Gastroesophageal sphincter (tissue), 4 donors: ENCODE measurements around the gene FBXW2. TPM values are rescaled to one million over a fixed set of nuclear protein-coding genes. Genes with fewer than 3 reads are reported as not detected.

Experiments used
- ATAC-seq: fragments of 150-250 bp; one replicate; pipeline ENCODE4 v1.9.1; 2016; ENCODE audit warnings: mild to moderate bottlenecking, moderate library complexity
- H3K27ac ChIP-seq, 4 donors: fragments of 200-600 bp; sonication (generic) in 3 of 4; 1 replicate in 3 of 4; 2 replicates in 1 of 4; pipeline ENCODE4 v1.5.1; 2016 to 2019
- H3K27me3 ChIP-seq: fragments of 200-600 bp; sonication (generic); one replicate; pipeline ENCODE4 v1.5.1; 2019
- H3K36me3 ChIP-seq, 2 donors: fragments of 200-600 bp; sonication (generic); one replicate each; pipeline ENCODE4 v1.5.1; 2019; ENCODE audit warnings: control low read depth in 1 of 2
- H3K4me1 ChIP-seq, 3 donors: fragments of 200-600 bp; sonication (generic); 1 replicate in 2 of 3; 2 replicates in 1 of 3; pipeline ENCODE4 v1.5.1; 2016 to 2019; ENCODE audit warnings: control low read depth in 2 of 3
- H3K4me3 ChIP-seq, 2 donors: fragments of 200-600 bp; sonication (generic); one replicate each; pipeline ENCODE4 v1.5.1; 2019; ENCODE audit warnings: mild to moderate bottlenecking in 1 of 2, moderate library complexity in 1 of 2
- H3K9me3 ChIP-seq, 3 donors: fragments of 200-600 bp; sonication (generic); one replicate each; pipeline ENCODE4 v1.5.1; 2017 to 2019; ENCODE audit warnings: control low read depth in 2 of 3
- CTCF ChIP-seq, 4 experiments: fragments of 200-600 bp in 2 of 4; fragments of 450-650 bp in 2 of 4; sonication (generic) in 1 of 4; IDR thresholded peaks; one replicate each; pipeline ENCODE4 v1.5.1; 2017 to 2019; ENCODE audit warnings: antibody characterized with exemption in 4 of 4, mild to moderate bottlenecking in 2 of 4, moderate library complexity in 2 of 4
- EP300 ChIP-seq: sonication (generic); formaldehyde crosslinking; IDR thresholded peaks from one replicate; pipeline ENCODE4 v1.6.1; 2017; ENCODE audit warnings: antibody characterized with exemption, mild to moderate bottlenecking
- POLR2A ChIP-seq, 2 donors: fragments of 450-650 bp; IDR thresholded peaks; one replicate each; pipeline ENCODE4 v1.6.1; 2017; ENCODE audit warnings: antibody characterized with exemption in 2 of 2, mild to moderate bottlenecking in 2 of 2, moderate library complexity in 1 of 2
- POLR2AphosphoS5 ChIP-seq: sonication (generic); formaldehyde crosslinking; IDR thresholded peaks from one replicate; pipeline ENCODE4 v1.6.1; 2017; ENCODE audit warnings: antibody characterized with exemption
- WGBS, 2 donors: methylation state at CpG; one replicate each; pipeline ENCODE4 v1.1.5; 2018; ENCODE audit warnings: low coverage in 1 of 2; 5-methylcytosine and 5-hydroxymethylcytosine counted together
- total RNA-seq, 4 donors: library from RNA; depleted of rRNA; stranded (reverse); fragments of >200 nt; gene quantifications; one replicate each; pipeline ENCODE4 v1.1.0, GENCODE V29; 2016

FBXW2 gene
- total RNA-seq, 4 donors from 2014 or later = 41.8 to 57.1 (median 50.0) TPM

GRCh38 chr9:120741701-120742100, 51.5 kb downstream of the FBXW2 start:
- H3K36me3 ChIP-seq = no peaks in the 10 kb centered on the region
- H3K27ac ChIP-seq = no peak overlapping the region
- H3K4me1 ChIP-seq = no peaks in the 10 kb centered on the region
- H3K4me3 ChIP-seq = no peak overlapping the region
- ATAC-seq = no peak
- TF ChIP-seq POLR2A (IDR thresholded peaks at IDR 0.05) (no peak), POLR2AphosphoS5 (no peak), CTCF (IDR thresholded peaks at IDR 0.05) (no peak), EP300 (no peak)
- WGBS, 2 donors = 100% methylated on average over 1 of the region's 1 CpG
- H3K27me3 ChIP-seq = no peaks in the 10 kb centered on the region
- H3K9me3 ChIP-seq = no peaks in the 10 kb centered on the region

DNA sequence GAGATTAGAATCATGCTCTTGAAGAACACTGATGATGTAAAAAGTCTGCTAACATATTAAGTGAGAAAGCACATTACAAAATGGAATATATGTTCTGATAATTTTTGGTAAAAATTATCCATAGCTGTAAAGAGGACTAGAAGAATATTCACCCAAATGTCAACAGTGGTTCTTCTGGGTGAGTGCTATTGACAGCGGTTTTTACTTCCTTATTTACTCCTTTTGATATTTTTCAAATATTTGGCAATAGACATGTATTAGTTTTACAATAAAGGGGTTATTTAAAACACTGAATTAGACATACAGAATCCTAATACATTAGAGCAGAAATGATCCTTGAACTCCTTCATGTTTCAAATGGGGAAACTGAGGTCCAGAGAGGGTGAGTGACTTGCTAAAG, 52.0 kb downstream of the FBXW2 start:
- TF ChIP-seq EP300 (no peak), POLR2A (IDR thresholded peaks at IDR 0.05) (no peak), POLR2AphosphoS5 (no peak), CTCF (IDR thresholded peaks at IDR 0.05) (no peak)
- no peak overlapping the region for H3K4me3 ChIP-seq
- H3K9me3 ChIP-seq = no peaks in the 10 kb centered on the region
- no peaks in the 10 kb centered on the region for H3K27me3 ChIP-seq
- no peaks in the 10 kb centered on the region for H3K4me1 ChIP-seq
- no peak for ATAC-seq
- no peak overlapping the region for H3K27ac ChIP-seq
- 68 to 93% methylated on average over 1 of the region's 1 CpG for WGBS, 2 donors
- H3K36me3 ChIP-seq = no peaks in the 10 kb centered on the region

GRCh38 chr9:120740132-120740531, 53.1 kb downstream of the FBXW2 start:
- no peaks in the 10 kb centered on the region for H3K4me1 ChIP-seq
- no peaks in the 10 kb centered on the region for H3K27me3 ChIP-seq
- H3K9me3 ChIP-seq = no peaks in the 10 kb centered on the region
- H3K36me3 ChIP-seq = no peaks in the 10 kb centered on the region
- H3K27ac ChIP-seq = no peak overlapping the region
- no peak for TF ChIP-seq EP300
- TF ChIP-seq POLR2AphosphoS5 = no peak
- TF ChIP-seq CTCF (IDR thresholded peaks at IDR 0.05) = no peak
- no peak overlapping the region for H3K4me3 ChIP-seq
- no peak for ATAC-seq

DNA sequence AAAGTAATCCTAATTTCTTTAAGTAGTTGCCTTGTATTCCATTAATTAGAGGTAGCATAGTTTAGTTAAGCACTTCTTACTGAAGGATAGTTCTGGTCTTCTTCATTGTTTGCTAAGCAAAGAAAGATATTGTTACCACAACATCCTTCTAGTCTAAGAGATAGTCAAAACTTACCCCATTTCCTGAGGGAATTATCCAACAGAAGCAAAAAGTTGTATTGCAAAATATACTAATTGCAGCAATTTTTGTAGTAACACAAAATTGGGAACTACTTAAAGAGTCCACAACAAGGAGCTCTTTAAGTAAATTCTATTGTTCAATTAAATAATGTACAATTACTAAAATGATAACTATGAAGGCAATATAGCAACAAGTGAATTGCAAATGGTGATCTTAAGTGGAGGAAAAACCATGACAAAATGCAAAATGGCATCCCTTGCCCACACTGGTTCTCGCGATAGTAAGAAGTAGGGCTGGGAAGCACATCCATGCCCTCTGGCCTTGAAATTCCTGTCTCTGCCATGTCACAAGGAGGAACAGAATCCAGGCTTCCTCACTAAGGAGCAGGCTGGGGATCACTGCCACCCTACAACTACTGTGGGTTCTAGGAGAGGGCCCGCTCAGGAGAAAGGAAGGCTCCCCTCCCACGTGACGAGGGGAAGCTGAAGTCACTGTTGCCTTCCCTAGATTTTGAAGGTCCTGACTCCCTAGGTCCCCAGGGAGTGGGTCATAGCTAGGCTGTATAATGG, 55.6 kb downstream of the FBXW2 start:
- Histone ChIP-seq H3K27me3 (no peaks in the 10 kb centered on the region), H3K4me1 (no peaks in the 10 kb centered on the region), H3K9me3 (no peaks in the 10 kb centered on the region), H3K27ac (no peak overlapping the region), H3K4me3 (no peak overlapping the region), H3K36me3 (no peaks in the 10 kb centered on the region)
- ATAC-seq = no peak
- 95 to 100% methylated on average over 3 of the region's 5 CpGs for WGBS, 2 donors
- no peak for TF ChIP-seq CTCF (IDR thresholded peaks at IDR 0.05)
- no peak for TF ChIP-seq POLR2A (IDR thresholded peaks at IDR 0.05)
- no peak for TF ChIP-seq POLR2AphosphoS5
- no peak for TF ChIP-seq EP300

DNA sequence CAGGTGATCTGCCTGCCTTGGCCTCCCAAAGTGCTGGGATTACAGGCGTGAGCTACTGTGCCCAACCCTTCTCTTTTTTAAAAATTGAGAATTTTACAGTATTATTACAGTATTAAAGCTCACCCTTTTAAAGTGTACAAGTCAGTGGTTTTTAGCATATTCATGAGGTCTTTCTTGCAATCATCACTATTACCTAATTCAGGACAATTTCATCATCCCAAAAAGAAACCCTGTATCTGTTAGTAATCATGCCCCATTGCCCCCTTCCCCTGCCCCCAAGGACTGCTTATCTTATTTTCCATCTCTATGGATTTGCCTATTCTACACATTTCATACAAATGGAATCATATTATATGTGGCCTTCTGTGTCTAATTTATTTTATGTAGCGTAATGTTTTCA, 56.3 kb downstream of the FBXW2 start:
- ATAC-seq = no peak
- WGBS, 2 donors = 86 to 100% methylated on average over 1 to 2 of the region's 2 CpGs
- Histone ChIP-seq H3K4me1 (no peaks in the 10 kb centered on the region), H3K27me3 (no peaks in the 10 kb centered on the region), H3K9me3 (no peaks in the 10 kb centered on the region), H3K4me3 (no peak overlapping the region), H3K36me3 (no peaks in the 10 kb centered on the region), H3K27ac (no peak overlapping the region)
- TF ChIP-seq EP300 (no peak), CTCF (IDR thresholded peaks at IDR 0.05) (no peak)
